T follicular helper cell (primary cell): ENCODE results near the gene F10.
"Not testable (repeated sequence)": the region's sequence is repeated elsewhere in the genome, so short reads cannot be mapped to it uniquely, and the experiment has no call there.

Experiments
- DNase-seq: peaks from one replicate; pipeline ENCODE4 v3.0.0-alpha.2; 2020; ENCODE audit warnings: low read depth

F10 gene

GRCh38 chr13:113098162-113098732, 24.4 kb upstream of the F10 start:
- DNase-seq, result no peak

GRCh38 chr13:113099142-113099541, 23.5 kb upstream of the F10 start:
- no peak for DNase-seq

GRCh38 chr13:113102302-113102701, 20.3 kb upstream of the F10 start:
- DNase-seq, result not testable (repeated sequence)

GRCh38 chr13:113102727-113103126, 19.9 kb upstream of the F10 start:
- DNase-seq, result no peak

GRCh38 chr13:113103646-113104045, 19.0 kb upstream of the F10 start:
- DNase-seq, result no peak

GRCh38 chr13:113105032-113105920, 17.3 kb upstream of the F10 start, which contains the start of gene F7:
TSS of gene F7 (plus strand) at chr13:113105791. CDS start at chr13:113105842, 51 bp downstream.
- DNase-seq, result no peak

- DNase-seq, result no peak
Observed at GRCh38 chr13:113105921-113106452, 16.6 kb upstream of the F10 start.

- no peak for DNase-seq
Observed at GRCh38 chr13:113106711-113107351, 15.8 kb upstream of the F10 start.

GRCh38 chr13:113108521-113108920, 14.1 kb upstream of the F10 start:
- not testable (repeated sequence) for DNase-seq

- DNase-seq, result no peak
Observed at GRCh38 chr13:113109151-113110047, 13.2 kb upstream of the F10 start.

- no peak for DNase-seq
Observed at GRCh38 chr13:113110048-113110851, 12.3 kb upstream of the F10 start.

- no peak for DNase-seq
Observed at GRCh38 chr13:113110852-113111315, 11.7 kb upstream of the F10 start.

GRCh38 chr13:113111821-113112220, 10.8 kb upstream of the F10 start:
- DNase-seq, result not testable (repeated sequence)

GRCh38 chr13:113112475-113112874, 10.1 kb upstream of the F10 start:
- not testable (repeated sequence) for DNase-seq

GRCh38 chr13:113112893-113113845, 9.4 kb upstream of the F10 start:
- DNase-seq, result no peak

- DNase-seq, result no peak
Observed at GRCh38 chr13:113113846-113114271, 8.7 kb upstream of the F10 start.

- DNase-seq, result no peak
Observed at GRCh38 chr13:113114511-113115362, 7.9 kb upstream of the F10 start.
